ENCODE measurements around the gene RHNO1. TPM values are rescaled to one million over a fixed set of nuclear protein-coding genes. Genes with fewer than 3 reads are reported as not detected.
"Not testable (repeated sequence)": the region's sequence is repeated elsewhere in the genome, so short reads cannot be mapped to it uniquely, and the experiment has no call there.

Gene RHNO1
- total RNA-seq, 1 donor from 2014 or later, result 20.3 TPM

DNA sequence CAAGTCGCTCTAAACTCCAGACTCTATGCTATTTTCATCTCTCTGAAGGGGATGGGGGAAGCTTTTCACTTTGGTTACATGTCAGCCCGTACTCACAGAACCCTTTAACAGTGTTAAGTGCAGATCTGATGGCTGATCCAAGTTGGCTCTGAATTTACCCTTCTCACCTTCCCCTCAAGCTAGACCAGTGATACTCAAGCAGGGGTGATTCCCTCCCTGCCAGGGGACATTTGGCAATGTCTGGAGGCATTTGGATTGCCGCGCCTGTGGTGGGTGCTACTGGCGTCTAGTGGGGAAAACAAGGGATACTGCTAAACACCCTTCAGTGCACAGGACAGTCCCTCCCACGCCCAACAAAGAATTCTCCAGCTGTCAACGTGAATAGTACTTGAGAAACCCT is 14.1 kb upstream of the RHNO1 start:
- Histone ChIP-seq H3K27me3 (ENCODE audit: control insufficient read depth, insufficient read depth, low read length) (no peaks in the 10 kb centered on the region), H3K36me3 (ENCODE audit: control insufficient read depth, insufficient read depth, low read length) (peaks cover 1% of the 10 kb centered on the region), H3K4me3 (ENCODE audit: low read depth, low read length) (no peak overlapping the region)
- no peak for DNase-seq (ENCODE audit: low read depth)
- TF ChIP-seq, protein P1, sequence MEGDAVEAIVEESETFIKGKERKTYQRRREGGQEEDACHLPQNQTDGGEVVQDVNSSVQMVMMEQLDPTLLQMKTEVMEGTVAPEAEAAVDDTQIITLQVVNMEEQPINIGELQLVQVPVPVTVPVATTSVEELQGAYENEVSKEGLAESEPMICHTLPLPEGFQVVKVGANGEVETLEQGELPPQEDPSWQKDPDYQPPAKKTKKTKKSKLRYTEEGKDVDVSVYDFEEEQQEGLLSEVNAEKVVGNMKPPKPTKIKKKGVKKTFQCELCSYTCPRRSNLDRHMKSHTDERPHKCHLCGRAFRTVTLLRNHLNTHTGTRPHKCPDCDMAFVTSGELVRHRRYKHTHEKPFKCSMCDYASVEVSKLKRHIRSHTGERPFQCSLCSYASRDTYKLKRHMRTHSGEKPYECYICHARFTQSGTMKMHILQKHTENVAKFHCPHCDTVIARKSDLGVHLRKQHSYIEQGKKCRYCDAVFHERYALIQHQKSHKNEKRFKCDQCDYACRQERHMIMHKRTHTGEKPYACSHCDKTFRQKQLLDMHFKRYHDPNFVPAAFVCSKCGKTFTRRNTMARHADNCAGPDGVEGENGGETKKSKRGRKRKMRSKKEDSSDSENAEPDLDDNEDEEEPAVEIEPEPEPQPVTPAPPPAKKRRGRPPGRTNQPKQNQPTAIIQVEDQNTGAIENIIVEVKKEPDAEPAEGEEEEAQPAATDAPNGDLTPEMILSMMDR (IDR thresholded peaks at IDR 0.05; ENCODE audit: insufficient read depth, low read length, poor library complexity, severe bottlenecking), result no peak

DNA sequence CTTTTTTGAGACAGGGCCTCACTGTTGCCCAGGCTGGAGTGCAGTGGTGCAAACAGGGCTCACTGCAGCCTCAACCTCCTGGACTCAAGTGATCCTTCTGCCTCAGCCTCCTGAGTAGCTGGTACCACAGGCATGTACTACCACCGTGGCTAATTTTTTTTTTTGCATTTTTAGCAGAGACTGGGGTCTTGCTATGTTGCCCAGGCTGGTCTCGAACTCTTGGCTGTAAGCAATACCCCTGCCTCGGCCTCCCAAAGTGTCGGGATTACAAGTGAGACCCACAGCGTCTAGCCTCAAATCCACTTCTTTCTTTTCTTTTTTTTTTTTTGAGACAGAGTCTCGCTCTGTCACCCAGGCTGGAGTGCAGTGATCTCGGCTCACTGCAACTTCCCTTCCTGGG is 13.6 kb upstream of the RHNO1 start:
- not testable (repeated sequence) for H3K4me3 ChIP-seq (ENCODE audit: low read depth, low read length); H3K36me3 ChIP-seq (ENCODE audit: control insufficient read depth, insufficient read depth, low read length)

DNA sequence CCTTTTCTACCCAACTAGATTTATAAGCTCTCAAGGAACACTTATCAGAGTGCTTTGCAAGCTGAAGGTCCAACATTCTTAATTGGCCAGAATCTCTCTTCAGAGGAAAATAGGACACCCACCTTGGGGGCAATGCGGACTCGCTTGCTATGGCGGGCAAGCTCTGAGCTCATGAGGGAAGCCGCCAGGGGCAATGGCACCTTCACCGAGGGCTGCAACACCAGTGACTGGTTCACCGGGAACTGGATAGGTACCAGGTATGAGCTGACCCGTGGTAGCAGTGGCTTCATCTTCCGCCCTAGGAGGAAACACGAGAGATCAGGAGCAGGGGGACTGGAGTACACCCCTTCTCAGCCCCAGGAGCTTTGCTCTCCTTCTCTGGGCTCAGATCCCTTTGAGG is 12.8 kb upstream of the RHNO1 start:
- no peak for DNase-seq (ENCODE audit: low read depth)
- Histone ChIP-seq H3K4me3 (ENCODE audit: low read depth, low read length) (no peak overlapping the region), H3K27me3 (ENCODE audit: control insufficient read depth, insufficient read depth, low read length) (no peaks in the 10 kb centered on the region), H3K36me3 (ENCODE audit: control insufficient read depth, insufficient read depth, low read length) (no peaks in the 10 kb centered on the region)
- TF ChIP-seq, protein P1 (IDR thresholded peaks at IDR 0.05; ENCODE audit: insufficient read depth, low read length, poor library complexity, severe bottlenecking), result no peak

More for the DNA sequence above, 13.6 kb upstream of the RHNO1 start:
- not testable (repeated sequence) for H3K27me3 ChIP-seq (ENCODE audit: control insufficient read depth, insufficient read depth, low read length); DNase-seq (ENCODE audit: low read depth)

DNA sequence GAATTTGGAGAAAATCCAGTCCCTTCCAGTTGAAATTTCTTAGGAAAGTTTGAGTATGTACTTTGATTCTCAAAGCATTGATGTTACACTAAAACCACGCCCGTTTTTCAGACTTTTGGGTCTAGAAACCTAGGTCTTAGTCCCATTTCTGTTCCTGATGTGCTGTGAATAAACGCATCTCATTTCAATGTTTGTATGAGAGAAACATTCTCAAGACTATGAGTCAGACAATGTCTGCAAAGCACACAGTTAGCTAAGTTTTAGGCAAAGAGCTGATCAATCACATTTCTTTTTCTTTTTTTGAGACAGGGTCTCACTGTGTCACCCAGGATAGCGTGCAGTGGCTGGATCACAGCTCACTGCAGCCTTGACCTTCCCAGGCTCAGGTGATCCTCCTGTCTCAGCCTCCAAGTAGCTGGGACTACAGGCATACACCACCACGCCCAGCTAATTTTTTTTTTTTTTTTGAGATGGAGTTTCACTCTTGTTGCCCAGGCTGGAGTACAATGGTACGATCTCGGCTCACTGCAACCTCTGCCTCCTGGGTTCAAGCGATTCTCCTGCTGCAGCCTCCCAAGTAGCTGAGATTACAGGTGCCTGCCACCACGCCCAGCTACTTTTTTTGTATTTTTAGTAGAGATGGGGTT is 7.9 kb upstream of the RHNO1 start:
- H3K36me3 ChIP-seq (ENCODE audit: control insufficient read depth, insufficient read depth, low read length); DNase-seq (ENCODE audit: low read depth); H3K4me3 ChIP-seq (ENCODE audit: low read depth, low read length); H3K27me3 ChIP-seq (ENCODE audit: control insufficient read depth, insufficient read depth, low read length): not testable (repeated sequence)

DNA sequence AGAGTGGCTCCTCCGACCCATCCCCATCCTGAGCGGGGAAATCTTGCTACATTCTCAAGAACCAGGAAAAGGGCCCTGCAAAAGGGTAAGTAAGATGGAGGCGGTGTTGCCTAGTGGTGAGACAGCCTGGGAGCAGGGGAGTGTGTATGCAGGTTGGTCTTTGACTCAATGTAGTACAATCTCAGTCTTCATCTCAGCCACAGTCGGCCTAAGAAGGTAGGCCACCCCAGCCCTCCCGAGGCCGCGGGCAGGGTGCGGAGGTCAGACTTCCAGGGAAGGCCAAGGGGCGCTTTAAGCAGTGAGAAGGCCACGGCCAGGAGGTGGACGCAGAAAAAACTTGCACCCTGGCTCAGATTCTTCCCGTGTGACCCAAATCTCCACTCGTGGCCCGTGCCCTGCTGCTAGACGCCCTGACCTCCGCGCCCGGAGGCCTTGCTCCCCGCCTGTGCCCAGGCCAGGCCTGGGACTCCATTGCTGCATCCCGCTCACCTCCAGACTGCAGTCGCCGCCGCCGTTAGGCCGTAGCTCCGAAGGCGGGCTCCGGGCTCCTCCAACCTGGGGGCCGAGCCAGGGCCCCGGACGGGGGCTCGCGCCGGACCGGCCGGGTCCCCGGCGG is 484 bp upstream of the RHNO1 start:
- TF ChIP-seq, protein P1 (IDR thresholded peaks at IDR 0.05; ENCODE audit: insufficient read depth, low read length, poor library complexity, severe bottlenecking), result no peak
- H3K4me3 ChIP-seq (ENCODE audit: low read depth, low read length), result peak overlapping the region; percentile 78
- H3K36me3 ChIP-seq (ENCODE audit: control insufficient read depth, insufficient read depth, low read length), result no peaks in the 10 kb centered on the region
- no peak for DNase-seq (ENCODE audit: low read depth)
- no peaks in the 10 kb centered on the region for H3K27me3 ChIP-seq (ENCODE audit: control insufficient read depth, insufficient read depth, low read length)

DNA sequence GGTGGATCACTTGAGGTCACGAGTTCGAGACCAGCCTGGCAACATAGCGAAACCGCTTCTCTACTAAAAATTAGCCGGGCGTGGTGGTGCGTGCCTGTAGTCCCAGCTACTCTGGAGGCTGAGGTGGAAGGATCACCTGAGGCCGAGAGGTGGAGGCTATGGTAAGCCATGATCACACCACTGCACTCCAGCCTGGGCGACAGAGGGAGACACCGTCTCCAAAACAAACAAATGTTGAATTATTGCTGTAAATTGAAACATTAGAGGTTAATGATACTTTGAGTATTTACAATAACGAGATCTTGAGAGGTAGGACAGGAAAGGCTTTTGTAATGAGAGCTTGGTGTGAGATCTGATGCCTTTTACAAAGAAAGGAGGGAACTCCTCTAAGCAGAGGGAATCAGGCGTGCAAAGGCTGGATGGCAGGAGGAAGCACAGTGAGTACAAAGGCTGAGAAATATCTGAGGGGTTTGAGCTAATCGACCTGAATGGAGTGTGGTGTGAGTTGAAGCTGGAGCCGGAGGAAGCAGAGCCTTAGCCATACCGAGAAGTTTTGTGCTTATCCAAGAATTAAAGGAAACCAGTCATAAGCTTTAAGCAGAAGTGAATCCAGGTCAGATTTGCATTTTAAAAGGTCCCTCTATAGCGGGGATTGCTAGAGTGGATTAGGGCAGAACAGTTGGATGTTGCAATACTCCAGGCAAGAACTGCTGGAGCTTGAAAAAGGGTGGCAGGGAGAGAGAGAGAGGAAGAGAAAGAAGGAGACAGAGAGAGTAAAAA is 1.1 kb downstream of the RHNO1 start:
- Histone ChIP-seq H3K27me3 (ENCODE audit: control insufficient read depth, insufficient read depth, low read length) (no peaks in the 10 kb centered on the region), H3K4me3 (ENCODE audit: low read depth, low read length) (peak overlapping the region; percentile 78), H3K36me3 (ENCODE audit: control insufficient read depth, insufficient read depth, low read length) (no peaks in the 10 kb centered on the region)
- no peak for DNase-seq (ENCODE audit: low read depth)
- TF ChIP-seq, protein P1 (IDR thresholded peaks at IDR 0.05; ENCODE audit: insufficient read depth, low read length, poor library complexity, severe bottlenecking), result no peak
